ENCODE measurements around the gene PRKAB2.

- TF ChIP-seq CTCF (conservative IDR thresholded peaks at IDR 0.05; ENCODE audit: low read length) = no peak
- TF ChIP-seq EZH2phosphoT487 (IDR thresholded peaks at IDR 0.05; ENCODE audit: borderline replicate concordance) = no peak
These were observed 66.4 kb downstream of the PRKAB2 start for GRCh38 chr1:147105909-147106308.
